Thyroid gland (tissue), 4 donors: ENCODE results near the gene PCBP3.

Experiments
- POLR2A ChIP-seq, 2 donors: fragments of 450-650 bp; IDR thresholded peaks; one replicate each; pipeline ENCODE4 v1.6.1; 2017; ENCODE audit warnings: antibody characterized with exemption in 2 of 2, mild to moderate bottlenecking in 2 of 2, moderate library complexity in 1 of 2
- TF ChIP-seq, protein P1 (sequence below), 6 experiments: fragments of 200-600 bp in 3 of 6; fragments of 450-650 bp in 3 of 6; sonication (generic) in 3 of 6; IDR thresholded peaks; one replicate each; pipeline ENCODE4 v1.5.1; 2016 to 2019; ENCODE audit warnings: antibody characterized with exemption in 6 of 6, mild to moderate bottlenecking in 2 of 6, inconsistent platforms in 1 of 6, moderate library complexity in 1 of 6

DNA sequence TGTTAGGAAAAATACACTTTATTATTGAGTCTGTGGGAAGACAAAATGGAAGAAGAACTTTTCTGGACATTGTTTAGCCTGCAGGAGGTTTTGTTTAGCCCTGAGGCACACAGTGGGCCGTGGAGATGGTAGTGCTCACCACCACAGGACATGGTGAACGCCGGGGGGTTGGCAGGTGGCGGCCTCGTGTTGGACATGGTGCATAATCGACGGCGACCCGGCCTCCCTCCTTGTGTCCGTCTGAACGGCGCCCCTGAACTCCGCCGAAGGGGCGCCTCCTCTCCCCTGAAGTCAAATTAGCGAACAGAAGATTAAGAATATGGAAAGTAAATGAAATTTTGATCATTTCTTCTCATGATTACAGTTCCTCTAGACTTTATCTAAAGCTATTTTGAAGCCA lies 126.4 kb downstream of the PCBP3 start:
- no peak for TF ChIP-seq POLR2A (IDR thresholded peaks at IDR 0.05)
- TF ChIP-seq, protein P1, sequence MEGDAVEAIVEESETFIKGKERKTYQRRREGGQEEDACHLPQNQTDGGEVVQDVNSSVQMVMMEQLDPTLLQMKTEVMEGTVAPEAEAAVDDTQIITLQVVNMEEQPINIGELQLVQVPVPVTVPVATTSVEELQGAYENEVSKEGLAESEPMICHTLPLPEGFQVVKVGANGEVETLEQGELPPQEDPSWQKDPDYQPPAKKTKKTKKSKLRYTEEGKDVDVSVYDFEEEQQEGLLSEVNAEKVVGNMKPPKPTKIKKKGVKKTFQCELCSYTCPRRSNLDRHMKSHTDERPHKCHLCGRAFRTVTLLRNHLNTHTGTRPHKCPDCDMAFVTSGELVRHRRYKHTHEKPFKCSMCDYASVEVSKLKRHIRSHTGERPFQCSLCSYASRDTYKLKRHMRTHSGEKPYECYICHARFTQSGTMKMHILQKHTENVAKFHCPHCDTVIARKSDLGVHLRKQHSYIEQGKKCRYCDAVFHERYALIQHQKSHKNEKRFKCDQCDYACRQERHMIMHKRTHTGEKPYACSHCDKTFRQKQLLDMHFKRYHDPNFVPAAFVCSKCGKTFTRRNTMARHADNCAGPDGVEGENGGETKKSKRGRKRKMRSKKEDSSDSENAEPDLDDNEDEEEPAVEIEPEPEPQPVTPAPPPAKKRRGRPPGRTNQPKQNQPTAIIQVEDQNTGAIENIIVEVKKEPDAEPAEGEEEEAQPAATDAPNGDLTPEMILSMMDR (IDR thresholded peaks at IDR 0.05) = no peak
